Measurements from ENCODE around the gene STX2. TPM values are rescaled to one million over a fixed set of nuclear protein-coding genes. Genes with fewer than 3 reads are reported as not detected.
"Not testable (repeated sequence)": the region's sequence is repeated elsewhere in the genome, so short reads cannot be mapped to it uniquely, and the experiment has no call there.

Gene STX2
- total RNA-seq, 1 experiment from 2014 or later = 11.2 TPM

DNA sequence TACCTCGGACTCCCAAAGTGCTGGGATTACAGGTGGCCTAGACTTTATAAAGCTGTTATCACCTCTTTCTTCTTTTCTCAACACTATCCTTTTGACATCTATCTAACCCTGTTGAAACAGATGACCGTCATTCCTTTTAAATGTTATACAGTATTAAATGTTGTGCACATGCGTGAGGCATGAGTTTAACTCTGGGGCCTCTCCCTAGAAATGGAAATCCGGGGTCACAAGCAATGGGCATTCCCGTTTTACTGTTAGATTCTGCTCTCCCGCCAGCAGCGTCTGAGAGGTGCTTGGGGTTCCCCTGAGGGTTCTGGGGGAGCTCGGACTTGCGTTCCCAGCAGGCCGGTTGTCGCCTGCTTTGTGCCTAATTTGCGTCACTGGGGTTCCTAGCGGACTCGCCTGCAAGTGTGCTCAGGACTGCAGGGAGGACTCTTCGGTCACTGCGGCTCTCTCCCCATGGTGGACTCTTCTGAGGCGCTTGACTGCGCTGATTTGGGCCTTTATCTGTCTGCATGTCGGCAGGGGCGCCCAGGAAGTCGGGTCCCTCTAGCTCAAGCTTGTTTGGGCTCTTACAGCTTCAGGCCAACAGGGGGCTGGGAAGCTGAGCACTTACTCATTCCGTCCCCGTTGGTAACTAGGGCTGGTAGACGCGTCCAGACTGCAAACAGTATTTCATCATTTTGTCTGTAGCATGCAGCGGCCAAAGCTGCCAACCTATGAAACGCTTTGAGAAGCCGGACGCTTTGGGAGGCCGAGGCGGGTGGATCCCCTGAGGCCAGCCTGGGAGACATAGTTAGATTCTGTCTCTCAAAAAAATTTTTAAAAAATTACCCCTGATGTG, 31.6 kb upstream of the STX2 start:
- intact Hi-C loops (cut with micrococcal nuclease; ENCODE audit: unreplicated experiment) = loop anchor here (1.0 to 5.0 kb wide), 3 partner anchors 7 to 33 kb away; partner anchors contain the start of gene STX2
- H3K27me3 ChIP-seq (replicated peaks; ENCODE audit: control insufficient read depth, insufficient read depth, low read length) = no peaks in the 10 kb centered on the region
- TF ChIP-seq, protein P1, sequence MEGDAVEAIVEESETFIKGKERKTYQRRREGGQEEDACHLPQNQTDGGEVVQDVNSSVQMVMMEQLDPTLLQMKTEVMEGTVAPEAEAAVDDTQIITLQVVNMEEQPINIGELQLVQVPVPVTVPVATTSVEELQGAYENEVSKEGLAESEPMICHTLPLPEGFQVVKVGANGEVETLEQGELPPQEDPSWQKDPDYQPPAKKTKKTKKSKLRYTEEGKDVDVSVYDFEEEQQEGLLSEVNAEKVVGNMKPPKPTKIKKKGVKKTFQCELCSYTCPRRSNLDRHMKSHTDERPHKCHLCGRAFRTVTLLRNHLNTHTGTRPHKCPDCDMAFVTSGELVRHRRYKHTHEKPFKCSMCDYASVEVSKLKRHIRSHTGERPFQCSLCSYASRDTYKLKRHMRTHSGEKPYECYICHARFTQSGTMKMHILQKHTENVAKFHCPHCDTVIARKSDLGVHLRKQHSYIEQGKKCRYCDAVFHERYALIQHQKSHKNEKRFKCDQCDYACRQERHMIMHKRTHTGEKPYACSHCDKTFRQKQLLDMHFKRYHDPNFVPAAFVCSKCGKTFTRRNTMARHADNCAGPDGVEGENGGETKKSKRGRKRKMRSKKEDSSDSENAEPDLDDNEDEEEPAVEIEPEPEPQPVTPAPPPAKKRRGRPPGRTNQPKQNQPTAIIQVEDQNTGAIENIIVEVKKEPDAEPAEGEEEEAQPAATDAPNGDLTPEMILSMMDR (IDR thresholded peaks at IDR 0.05; ENCODE audit: insufficient read depth in 1 of 2, low read depth in 1 of 2, low read length in 1 of 2, severe bottlenecking in 1 of 2, unreplicated experiment in 1 of 2) = peak; percentile 46 to 79
- peaks cover 22% of the 10 kb centered on the region for H3K4me1 ChIP-seq
- DNase-seq = peak; percentile 86 to 89
- peaks cover 2% of the 10 kb centered on the region for H3K36me3 ChIP-seq (ENCODE audit: control insufficient read depth, insufficient read depth, low read length)
- H3K9me3 ChIP-seq = no peaks in the 10 kb centered on the region
- Mint-ChIP-seq H3K4me3 (ENCODE audit: unreplicated experiment) (peak overlapping the region; percentile 90), H3K27ac (ENCODE audit: unreplicated experiment) (peak overlapping the region; percentile 94), H3K4me1 (ENCODE audit: low read depth, unreplicated experiment) (peaks cover 10% of the 10 kb centered on the region), H3K36me3 (ENCODE audit: insufficient read depth, unreplicated experiment) (peaks cover 41% of the 10 kb centered on the region), H3K27me3 (ENCODE audit: insufficient read depth, unreplicated experiment) (no peaks in the 10 kb centered on the region), H3K9me3 (ENCODE audit: unreplicated experiment) (no peaks in the 10 kb centered on the region)
- CTCF ChIA-PET = interaction anchor here (1.0 to 1.2 kb wide), 4 partner anchors 21 to 44 kb away, joined by 3 to 5 read pairs (median 4); no protein-coding TSS in a partner anchor
- BruUV-seq (replicated peaks) = no TSS peak
- H3K4me3 ChIP-seq (ENCODE audit: low read depth, low read length) = peak overlapping the region; percentile 91
- POLR2A ChIA-PET = interaction anchor here (0.5 to 0.9 kb wide), 5 partner anchors 21 to 1770 kb away, joined by 3 to 7 read pairs (median 3); no protein-coding TSS in a partner anchor

DNA sequence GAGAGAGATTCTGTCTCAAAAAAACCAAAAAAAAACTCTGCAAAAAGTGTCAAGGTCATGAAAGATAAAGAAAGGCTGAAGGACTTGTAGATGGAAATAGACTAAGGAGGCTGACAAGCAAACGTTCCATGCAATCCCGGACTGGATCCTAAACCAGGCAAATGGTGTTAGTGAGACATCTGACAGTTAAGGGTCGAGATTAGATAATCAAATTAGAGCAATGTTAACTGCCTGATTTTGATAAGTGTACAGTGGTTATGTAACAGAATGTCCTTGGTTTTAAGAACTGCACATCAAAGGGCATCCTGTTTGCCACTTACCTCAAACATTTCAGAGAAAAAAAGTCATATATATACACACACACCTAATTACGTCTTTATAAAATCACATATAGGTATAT, 29.4 kb upstream of the STX2 start:
- ChIA-PET CTCF (no interaction called here), POLR2A (no interaction called here)
- TF ChIP-seq, protein P1 (IDR thresholded peaks at IDR 0.05; ENCODE audit: insufficient read depth in 1 of 2, low read depth in 1 of 2, low read length in 1 of 2, severe bottlenecking in 1 of 2, unreplicated experiment in 1 of 2) = no peak
- peaks cover 18% of the 10 kb centered on the region for H3K36me3 Mint-ChIP-seq (ENCODE audit: insufficient read depth, unreplicated experiment)
- H3K36me3 ChIP-seq (ENCODE audit: control insufficient read depth, insufficient read depth, low read length) = no peaks in the 10 kb centered on the region; the same call in 1 of the 2 replicates
- DNase-seq = no peak
- H3K27me3 Mint-ChIP-seq (ENCODE audit: insufficient read depth, unreplicated experiment) = no peaks in the 10 kb centered on the region
- no TSS peak for BruUV-seq (replicated peaks)
- H3K4me3 Mint-ChIP-seq (ENCODE audit: unreplicated experiment) = no peak overlapping the region
- H3K9me3 Mint-ChIP-seq (ENCODE audit: unreplicated experiment) = no peaks in the 10 kb centered on the region
- no peak overlapping the region for H3K4me3 ChIP-seq (ENCODE audit: low read depth, low read length)
- H3K27me3 ChIP-seq (replicated peaks; ENCODE audit: control insufficient read depth, insufficient read depth, low read length) = no peaks in the 10 kb centered on the region
- intact Hi-C loops (cut with micrococcal nuclease; ENCODE audit: unreplicated experiment) = no loop called here
- peaks cover 12% of the 10 kb centered on the region for H3K4me1 ChIP-seq
- no peak overlapping the region for H3K27ac Mint-ChIP-seq (ENCODE audit: unreplicated experiment)
- peaks cover 10% of the 10 kb centered on the region for H3K4me1 Mint-ChIP-seq (ENCODE audit: low read depth, unreplicated experiment)
- H3K9me3 ChIP-seq = no peaks in the 10 kb centered on the region

DNA sequence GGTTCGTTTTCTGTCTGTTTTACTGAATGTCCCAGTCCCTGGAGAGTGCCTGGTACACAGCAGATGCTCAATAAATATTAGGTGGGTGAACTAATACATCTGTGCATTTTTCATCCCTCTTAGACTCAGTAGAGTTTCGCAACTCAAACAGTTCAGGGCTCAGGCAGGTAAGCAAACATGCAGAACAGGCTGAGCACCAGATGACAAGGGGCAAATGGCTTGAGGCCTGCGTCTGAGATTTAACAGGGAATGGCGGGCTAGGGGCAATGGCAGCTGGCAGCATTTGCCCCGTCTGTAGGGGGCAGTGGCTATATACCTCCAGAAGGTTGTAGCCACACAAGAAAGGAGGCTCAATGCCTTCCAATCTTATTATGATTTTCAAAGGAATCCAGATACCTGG, 24.2 kb upstream of the STX2 start:
- H3K36me3 ChIP-seq (ENCODE audit: control insufficient read depth, insufficient read depth, low read length) = no peaks in the 10 kb centered on the region
- Mint-ChIP-seq H3K4me1 (ENCODE audit: low read depth, unreplicated experiment) (peaks cover 15% of the 10 kb centered on the region), H3K9me3 (ENCODE audit: unreplicated experiment) (no peaks in the 10 kb centered on the region), H3K36me3 (ENCODE audit: insufficient read depth, unreplicated experiment) (no peaks in the 10 kb centered on the region), H3K4me3 (ENCODE audit: unreplicated experiment) (no peak overlapping the region), H3K27me3 (ENCODE audit: insufficient read depth, unreplicated experiment) (no peaks in the 10 kb centered on the region), H3K27ac (ENCODE audit: unreplicated experiment) (no peak overlapping the region)
- intact Hi-C loops (cut with micrococcal nuclease; ENCODE audit: unreplicated experiment) = loop anchor here (1.0 kb wide), 2 partner anchors 8 to 13 kb away; no protein-coding TSS in a partner anchor
- ChIA-PET POLR2A (interaction anchor here (0.6 kb wide), 1 partner anchor 100 kb away, joined by 5 read pairs; no protein-coding TSS in a partner anchor), CTCF (no interaction called here)
- no peaks in the 10 kb centered on the region for H3K9me3 ChIP-seq
- peaks cover 19% of the 10 kb centered on the region for H3K4me1 ChIP-seq
- TF ChIP-seq, protein P1 (IDR thresholded peaks at IDR 0.05; ENCODE audit: insufficient read depth in 1 of 2, low read depth in 1 of 2, low read length in 1 of 2, severe bottlenecking in 1 of 2, unreplicated experiment in 1 of 2) = no peak
- peak; percentile 67 to 71 for DNase-seq
- no peaks in the 10 kb centered on the region for H3K27me3 ChIP-seq (replicated peaks; ENCODE audit: control insufficient read depth, insufficient read depth, low read length)
- BruUV-seq (replicated peaks) = no TSS peak
- no peak overlapping the region for H3K4me3 ChIP-seq (ENCODE audit: low read depth, low read length)

DNA sequence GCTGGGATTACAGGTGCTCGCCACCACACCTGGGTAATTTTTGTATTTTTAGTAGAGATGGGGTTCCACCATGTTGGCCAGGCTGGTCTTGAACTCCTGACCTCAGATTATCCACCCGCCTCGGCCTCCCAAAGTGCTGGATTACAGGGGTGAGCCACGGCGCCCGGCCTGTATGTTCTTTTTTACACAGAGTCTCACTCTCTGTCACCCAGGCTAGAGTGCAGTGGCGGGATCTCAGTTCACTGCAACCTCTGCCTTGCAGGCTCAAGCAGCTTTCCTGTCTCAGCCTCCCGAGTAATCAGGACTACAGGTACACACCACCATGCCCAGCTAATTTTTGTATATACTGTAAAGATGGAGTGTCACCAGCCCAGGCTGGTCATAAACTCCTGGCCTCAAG, 23.7 kb upstream of the STX2 start:
- H3K27me3 Mint-ChIP-seq (ENCODE audit: insufficient read depth, unreplicated experiment); H3K36me3 Mint-ChIP-seq (ENCODE audit: insufficient read depth, unreplicated experiment); H3K4me3 ChIP-seq (ENCODE audit: low read depth, low read length); H3K9me3 Mint-ChIP-seq (ENCODE audit: unreplicated experiment); H3K9me3 ChIP-seq; DNase-seq; CTCF ChIA-PET; BruUV-seq (replicated peaks); H3K36me3 ChIP-seq (ENCODE audit: control insufficient read depth, insufficient read depth, low read length); POLR2A ChIA-PET; H3K4me3 Mint-ChIP-seq (ENCODE audit: unreplicated experiment); H3K27me3 ChIP-seq (replicated peaks; ENCODE audit: control insufficient read depth, insufficient read depth, low read length): not testable (repeated sequence)
- intact Hi-C loops (cut with micrococcal nuclease; ENCODE audit: unreplicated experiment) = loop anchor here (1.0 kb wide), 2 partner anchors 9 to 12 kb away; no protein-coding TSS in a partner anchor
- Mint-ChIP-seq H3K27ac (ENCODE audit: unreplicated experiment) (peak overlapping the region; percentile 45), H3K4me1 (ENCODE audit: low read depth, unreplicated experiment) (peaks cover 15% of the 10 kb centered on the region)
- peaks cover 19% of the 10 kb centered on the region for H3K4me1 ChIP-seq

Data from Caco-2 (cell line).